Kidney capillary endothelial cell (primary cell): Measurements from ENCODE around the gene RTL10.
A peak's percentile ranks its signal among the peaks of the same experiment; 100 is the strongest.

Experiments
- DNase-seq: peaks from one replicate; pipeline ENCODE4 v3.0.0-alpha.2; 2018; ENCODE audit warnings: low spot score

The RTL10 gene

GRCh38 chr22:19808873-19809478 lies 45.7 kb downstream of the RTL10 start:
- no peak for DNase-seq

GRCh38 chr22:19807914-19808872 lies 46.5 kb downstream of the RTL10 start:
- no peak for DNase-seq

- DNase-seq, result no peak
Measured at GRCh38 chr22:19807161-19807913, 47.3 kb downstream of the RTL10 start.

- DNase-seq, result peak; percentile 6
Measured at GRCh38 chr22:19806213-19807160, 48.2 kb downstream of the RTL10 start.

- peak; percentile 33 for DNase-seq
Measured at GRCh38 chr22:19805821-19806212, 48.9 kb downstream of the RTL10 start.
